ENCODE data around the gene ZNF672.
"Not testable (repeated sequence)": the region's sequence is repeated elsewhere in the genome, so short reads cannot be mapped to it uniquely, and the experiment has no call there.

ZNF672 gene

DNA sequence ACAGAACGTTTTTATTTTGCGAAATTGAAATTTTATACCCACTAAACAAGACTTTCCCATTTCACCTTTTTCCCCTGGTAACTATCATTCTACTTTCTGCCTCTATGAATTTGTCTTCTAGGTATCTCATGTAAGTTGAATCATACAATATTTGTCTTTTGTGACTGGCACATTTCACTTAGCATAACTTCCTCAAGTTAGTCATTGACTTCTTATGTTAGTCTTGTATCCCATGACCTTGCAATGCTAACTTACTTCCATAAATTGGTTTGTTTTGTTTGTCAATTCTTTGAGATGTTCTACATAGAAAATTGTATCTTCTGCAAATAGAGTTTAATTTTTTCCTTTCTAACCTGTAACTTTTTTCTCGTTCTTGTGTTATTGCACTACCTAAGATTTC is 39.2 kb upstream of the ZNF672 start:
- DNase-seq (ENCODE audit: low read depth): no peak
- no peak overlapping the region for H3K4me3 ChIP-seq (ENCODE audit: low read length)
- TF ChIP-seq CTCF (conservative IDR thresholded peaks at IDR 0.05; ENCODE audit: low read length): no peak

GRCh38 chr1:248800459-248800858 is 37.6 kb upstream of the ZNF672 start:
- no peak overlapping the region for H3K4me3 ChIP-seq (ENCODE audit: low read length)
- TF ChIP-seq CTCF (conservative IDR thresholded peaks at IDR 0.05; ENCODE audit: low read length): no peak
- DNase-seq (ENCODE audit: low read depth): no peak

- no peak overlapping the region for H3K4me3 ChIP-seq (ENCODE audit: low read length)
- TF ChIP-seq CTCF (conservative IDR thresholded peaks at IDR 0.05; ENCODE audit: low read length): no peak
- no peak for DNase-seq (ENCODE audit: low read depth)
Observed at GRCh38 chr1:248802454-248802853, 35.6 kb upstream of the ZNF672 start.

DNA sequence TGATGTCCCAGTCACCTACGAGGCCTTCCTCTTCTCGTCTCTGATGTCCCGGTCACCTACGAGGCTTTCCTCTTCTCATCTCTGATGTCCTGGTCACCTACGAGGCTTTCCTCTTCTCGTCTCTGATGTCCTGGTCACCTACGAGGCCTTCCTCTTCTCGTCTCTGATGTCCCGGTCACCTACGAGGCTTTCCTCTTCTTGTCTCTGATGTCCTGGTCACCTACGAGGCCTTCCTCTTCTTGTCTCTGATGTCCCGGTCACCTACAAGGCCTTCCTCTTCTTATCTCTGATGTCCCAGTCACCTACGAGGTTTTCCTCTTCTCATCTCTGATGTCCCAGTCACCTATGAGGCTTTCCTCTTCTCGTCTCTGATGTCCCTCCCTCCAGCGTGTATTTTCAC is 34.5 kb upstream of the ZNF672 start:
- H3K4me3 ChIP-seq (ENCODE audit: low read length): not testable (repeated sequence)

DNA sequence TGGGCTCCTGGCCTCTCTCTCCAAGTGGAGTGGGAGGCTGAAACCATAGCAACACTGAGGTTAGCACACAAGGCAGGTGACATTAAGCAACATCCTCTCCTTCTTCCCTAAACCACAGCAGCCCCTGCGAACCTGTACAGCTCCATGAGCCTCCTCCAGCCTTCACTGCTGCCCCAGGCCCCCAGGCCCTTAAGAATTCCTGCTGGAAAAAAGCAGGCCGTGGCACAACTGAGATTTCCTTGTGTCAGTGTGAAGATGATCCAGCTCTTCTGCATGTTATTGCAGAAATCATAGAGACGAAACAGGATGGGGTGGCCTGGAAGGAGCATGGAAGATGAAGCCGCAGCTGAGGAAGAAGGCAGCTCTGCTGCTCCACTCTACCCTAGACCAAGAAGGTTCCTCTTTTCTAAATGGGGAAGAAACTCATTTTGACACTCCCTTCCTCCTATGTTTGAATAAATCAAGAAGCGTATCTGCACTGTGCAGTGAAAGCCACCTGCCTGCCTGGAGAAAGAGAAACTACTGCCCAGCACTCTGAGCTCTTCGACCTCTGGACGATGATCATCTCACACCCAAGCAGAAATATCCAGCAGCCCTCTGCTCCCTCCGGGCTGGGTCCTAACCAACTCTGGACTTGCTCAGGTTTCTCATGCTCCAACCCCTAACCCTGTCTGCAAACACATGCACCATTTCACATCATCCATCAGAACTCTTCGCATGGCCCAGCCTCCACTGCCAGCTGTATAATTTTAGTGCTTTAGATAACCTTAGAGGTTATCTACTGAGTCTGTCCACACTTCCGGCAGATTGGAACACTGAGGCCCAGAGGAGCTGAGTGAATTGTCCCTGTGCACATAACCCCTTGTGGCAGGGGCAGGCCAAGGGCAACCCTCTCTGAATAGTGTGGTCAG is 33.0 kb upstream of the ZNF672 start:
- no peak for TF ChIP-seq CTCF (conservative IDR thresholded peaks at IDR 0.05; ENCODE audit: low read length)
- no peak for DNase-seq (ENCODE audit: low read depth)
- H3K4me3 ChIP-seq (ENCODE audit: low read length): no peak overlapping the region

More for the DNA sequence above, 34.5 kb upstream of the ZNF672 start:
- DNase-seq (ENCODE audit: low read depth): not testable (repeated sequence)

DNA sequence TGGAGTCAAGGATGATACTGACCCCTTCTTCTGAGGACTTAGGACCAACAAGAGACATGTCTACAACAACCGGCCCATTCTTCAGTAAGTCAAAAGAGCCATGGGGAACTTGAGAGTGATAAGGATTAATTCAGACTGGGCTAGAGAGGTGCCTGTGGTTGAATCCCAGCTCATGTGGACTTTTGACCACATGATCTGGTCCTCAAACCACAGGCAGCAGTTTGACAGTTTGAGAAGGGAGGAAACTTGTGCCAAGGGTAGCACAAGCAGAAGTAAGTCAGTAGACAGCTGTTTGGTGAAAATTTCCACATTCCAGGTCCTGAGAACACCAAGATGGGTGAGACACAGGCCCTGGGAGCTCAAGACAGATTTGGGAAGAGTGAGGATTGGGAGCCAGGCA is 32.1 kb upstream of the ZNF672 start:
- TF ChIP-seq CTCF (conservative IDR thresholded peaks at IDR 0.05; ENCODE audit: low read length): no peak
- no peak overlapping the region for H3K4me3 ChIP-seq (ENCODE audit: low read length)
- DNase-seq (ENCODE audit: low read depth): no peak

- TF ChIP-seq CTCF (conservative IDR thresholded peaks at IDR 0.05; ENCODE audit: low read length): peak; percentile 75
- peak; percentile 46 for DNase-seq (ENCODE audit: low read depth)
- no peak overlapping the region for H3K4me3 ChIP-seq (ENCODE audit: low read length)
Observed at GRCh38 chr1:248807067-248807737, 30.8 kb upstream of the ZNF672 start.

All from AG10803 (cell line).